GM23248 (cell line): ENCODE data around the gene ENO2. TPM values are rescaled to one million over a fixed set of nuclear protein-coding genes. Genes with fewer than 3 reads are reported as not detected.

Experiments used
- DNase-seq: peaks from one replicate; pipeline ENCODE4 v3.0.0-alpha.2; 2015
- H2AFZ ChIP-seq: fragments of 200-600 bp; sonication (generic); 2 replicates; pipeline ENCODE4 v1.6.1; 2016; ENCODE audit warnings: antibody characterized with exemption
- H3F3A ChIP-seq: fragments of 200-600 bp; sonication (generic); 2 replicates; pipeline ENCODE4 v1.6.1; 2016; ENCODE audit warnings: mild to moderate bottlenecking, antibody characterized with exemption, mixed run types; ENCODE audit not compliant: insufficient read depth
- H3K27ac ChIP-seq: fragments of 200-600 bp; sonication (generic); 2 replicates; pipeline ENCODE4 v1.5.1; 2016; ENCODE audit warnings: mild to moderate bottlenecking
- H3K27me3 ChIP-seq: fragments of 200-600 bp; sonication (generic); replicated peaks from 2 replicates; pipeline ENCODE4 v1.6.1; 2016; ENCODE audit warnings: mild to moderate bottlenecking; ENCODE audit not compliant: insufficient read depth
- H3K36me3 ChIP-seq: fragments of 200-600 bp; sonication (generic); 2 replicates; pipeline ENCODE4 v1.6.1; 2016; ENCODE audit warnings: low read depth, mild to moderate bottlenecking
- H3K4me1 ChIP-seq: fragments of 200-600 bp; sonication (generic); 2 replicates; pipeline ENCODE4 v1.6.1; 2016; ENCODE audit warnings: mild to moderate bottlenecking; ENCODE audit not compliant: insufficient read depth
- H3K4me2 ChIP-seq: fragments of 200-600 bp; sonication (generic); one replicate; pipeline ENCODE4 v1.6.1; 2016; ENCODE audit warnings: mild to moderate bottlenecking; ENCODE audit not compliant: unreplicated experiment
- H3K4me3 ChIP-seq: fragments of 200-600 bp; sonication (generic); 2 replicates; pipeline ENCODE4 v1.5.1; 2016; ENCODE audit warnings: mild to moderate bottlenecking
- H3K79me2 ChIP-seq: fragments of 200-600 bp; sonication (generic); 2 replicates; pipeline ENCODE4 v1.6.1; 2016; ENCODE audit warnings: mild to moderate bottlenecking; ENCODE audit not compliant: insufficient read depth
- H3K9ac ChIP-seq: fragments of 200-600 bp; sonication (generic); 2 replicates; pipeline ENCODE4 v1.6.1; 2016; ENCODE audit warnings: mild to moderate bottlenecking
- H3K9me2 ChIP-seq: fragments of 200-600 bp; sonication (generic); 2 replicates; pipeline ENCODE4 v1.6.1; 2016; ENCODE audit warnings: mixed run types, mild to moderate bottlenecking, moderate library complexity; ENCODE audit not compliant: insufficient read depth
- H3K9me3 ChIP-seq: fragments of 200-600 bp; sonication (generic); one replicate; pipeline ENCODE4 v1.6.1; 2017; ENCODE audit warnings: low read depth
- H4K20me1 ChIP-seq: fragments of 200-600 bp; sonication (generic); 2 replicates; pipeline ENCODE4 v1.6.0; 2016; ENCODE audit not compliant: insufficient read depth
- EZH2 ChIP-seq: fragments of 200-600 bp; sonication (generic); IDR thresholded peaks from 2 replicates; pipeline ENCODE4 v1.6.1; 2018; ENCODE audit warnings: antibody characterized with exemption, mild to moderate bottlenecking; ENCODE audit not compliant: insufficient read depth, poor library complexity, severe bottlenecking
- EZH2phosphoT487 ChIP-seq: fragments of 200-600 bp; sonication (generic); IDR thresholded peaks from 2 replicates; pipeline ENCODE4 v1.6.1; 2018; ENCODE audit warnings: antibody characterized with exemption, moderate library complexity, mild to moderate bottlenecking, low read depth; ENCODE audit not compliant: insufficient read depth
- WGBS, 2 experiments: methylation state at CpG; one replicate each; pipeline ENCODE4 v1.1.6; 2015 to 2017; ENCODE audit warnings: low lambda C conversion rate in 2 of 2, low coverage in 1 of 2; ENCODE audit errors: missing lambda C conversion rate in 2 of 2; 5-methylcytosine and 5-hydroxymethylcytosine counted together
- in situ Hi-C: fragments of 300-500 bp; cut with MboI; formaldehyde crosslinking; loops from 2 replicates; pipeline ENCODE4 v1.15.0; 2020
- polyA plus RNA-seq: library from polyadenylated mRNA; unstranded; fragments of >200 nt; fragmentation: Nextera tagmentation; extraction: Ambion mirVana; gene quantifications from 2 replicates; pipeline ENCODE4 v1.2.1, GENCODE V29; 2016
- total RNA-seq: library from RNA; depleted of rRNA; stranded (reverse); fragments of >200 nt; shearing (Covaris generic); gene quantifications from 2 replicates; pipeline ENCODE4 v1.2.3, GENCODE V29; 2014

The ENO2 gene
- total and polyA plus RNA-seq, 2 experiments from 2014 or later = 10.1 to 34.2 TPM

DNA sequence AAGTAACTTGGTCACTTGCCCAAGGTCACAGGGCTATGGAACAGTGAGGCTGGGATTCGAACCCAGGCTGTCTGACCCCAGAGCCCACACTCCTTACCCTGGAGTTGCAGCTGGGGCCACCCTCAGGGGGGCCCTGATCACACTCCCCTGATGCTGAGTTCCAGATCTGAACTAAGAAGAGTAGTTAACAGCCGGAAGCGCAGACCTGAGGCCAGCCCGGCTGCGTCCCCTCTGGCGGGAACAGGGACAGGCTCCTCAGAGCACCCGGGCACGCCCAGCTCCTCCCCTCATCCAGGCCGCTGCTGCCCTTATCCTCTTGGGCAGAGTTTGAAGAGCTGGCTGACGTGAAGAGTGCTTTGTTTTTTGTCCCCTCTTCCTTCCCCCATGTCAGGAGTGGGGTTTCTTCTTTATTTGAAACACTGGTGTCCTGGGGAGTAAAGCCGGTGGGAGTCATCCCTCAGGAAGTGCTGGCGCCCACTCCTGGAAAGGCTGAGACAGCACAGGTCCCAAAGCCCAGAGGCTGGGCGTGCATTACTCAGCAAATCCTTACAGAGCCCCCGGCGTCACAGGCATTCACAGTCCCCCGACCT is 47.4 kb downstream of the ENO2 start:
- no peaks in the 10 kb centered on the region for H3K9me3 ChIP-seq
- H3K4me2 ChIP-seq = peak overlapping the region; percentile 41
- no peaks in the 10 kb centered on the region for H3K9me2 ChIP-seq
- no peaks in the 10 kb centered on the region for H4K20me1 ChIP-seq
- peak overlapping the region; percentile 79 for H3K9ac ChIP-seq
- in situ Hi-C loops = no loop called here
- peak; percentile 87 for DNase-seq
- no peaks in the 10 kb centered on the region for H3K79me2 ChIP-seq
- no peaks in the 10 kb centered on the region for H3K27me3 ChIP-seq
- peak overlapping the region; percentile 51 for H3K4me3 ChIP-seq
- peak overlapping the region; percentile 86 for H3K27ac ChIP-seq
- peaks cover 28% of the 10 kb centered on the region for H3F3A ChIP-seq
- peak overlapping the region; percentile 78 for H2AFZ ChIP-seq
- peaks cover 14% of the 10 kb centered on the region for H3K36me3 ChIP-seq
- TF ChIP-seq EZH2 (no peak), EZH2phosphoT487 (no peak)
- 0 out of 2 replicates have a peak, but pooled peaks cover 7% of the 10 kb centered on the region for H3K4me1 ChIP-seq
- WGBS, 2 experiments = 38 to 40% methylated on average over 16 of the region's 16 CpGs

DNA sequence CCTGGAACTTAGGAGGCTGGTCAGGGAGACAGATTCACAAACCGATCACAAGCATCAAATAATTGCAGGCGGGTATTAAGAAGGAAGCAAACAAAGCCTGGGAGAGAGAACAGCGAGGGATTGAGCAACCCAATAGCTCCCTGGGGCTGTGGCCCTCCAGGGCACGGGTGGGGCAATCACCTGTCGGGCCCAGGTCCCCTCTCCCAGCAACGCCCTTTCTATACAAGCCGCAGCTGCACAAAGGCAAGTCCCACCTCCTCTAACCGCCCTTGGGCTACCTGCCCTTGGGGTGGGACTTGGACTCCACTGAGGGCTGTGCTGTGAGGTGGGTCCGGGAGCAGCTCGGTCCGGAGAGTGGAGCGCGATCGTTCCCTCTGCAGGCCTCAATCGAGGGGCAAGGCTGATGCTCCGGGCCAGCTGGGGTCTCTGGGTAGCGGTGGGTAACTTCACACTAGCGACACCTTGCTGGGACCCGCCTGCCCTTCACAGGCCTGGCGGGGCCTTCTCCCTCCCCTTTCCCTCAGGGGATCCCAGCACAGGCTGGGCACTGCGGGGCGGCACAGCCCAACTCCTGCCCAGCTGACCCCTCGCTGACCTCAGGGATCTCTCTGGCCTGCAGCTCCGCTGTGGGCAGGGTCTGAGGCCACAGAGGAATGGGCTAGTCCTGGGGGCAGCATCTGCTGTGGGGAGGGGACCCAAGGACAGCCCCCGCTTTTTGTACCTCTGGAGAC is 48.1 kb downstream of the ENO2 start:
- Histone ChIP-seq H3F3A (peaks cover 32% of the 10 kb centered on the region), H3K4me2 (peak overlapping the region; percentile 41), H3K27me3 (no peaks in the 10 kb centered on the region), H3K9me3 (no peaks in the 10 kb centered on the region), H3K9ac (peak overlapping the region; percentile 79), H3K27ac (peak overlapping the region; percentile 86), H2AFZ (peak overlapping the region; percentile 78), H3K4me3 (no peak overlapping the region), H3K79me2 (0 out of 2 replicates have a peak, but pooled peaks cover under 1% of the 10 kb centered on the region), H4K20me1 (no peaks in the 10 kb centered on the region), H3K9me2 (no peaks in the 10 kb centered on the region), H3K36me3 (peaks cover 15% of the 10 kb centered on the region), H3K4me1 (0 out of 2 replicates have a peak, but pooled peaks cover 7% of the 10 kb centered on the region)
- no peak for DNase-seq
- TF ChIP-seq EZH2 (no peak), EZH2phosphoT487 (no peak)
- WGBS, 2 experiments = 77 to 80% methylated on average over 25 of the region's 25 CpGs
- in situ Hi-C loops = no loop called here

- Histone ChIP-seq H3F3A (peaks cover 39% of the 10 kb centered on the region), H3K4me1 (0 out of 2 replicates have a peak, but pooled peaks cover 7% of the 10 kb centered on the region), H2AFZ (no peak overlapping the region), H4K20me1 (no peaks in the 10 kb centered on the region), H3K27ac (no peak overlapping the region), H3K4me2 (no peak overlapping the region), H3K79me2 (peaks cover 8% of the 10 kb centered on the region), H3K36me3 (peaks cover 22% of the 10 kb centered on the region), H3K9ac (no peak overlapping the region), H3K9me2 (no peaks in the 10 kb centered on the region), H3K27me3 (no peaks in the 10 kb centered on the region), H3K4me3 (no peak overlapping the region), H3K9me3 (no peaks in the 10 kb centered on the region)
- TF ChIP-seq EZH2 = no peak
- no peak for TF ChIP-seq EZH2phosphoT487
- 75 to 85% methylated on average over 20 to 32 of the region's 32 CpGs for WGBS, 2 experiments
- in situ Hi-C loops = no loop called here
- no peak for DNase-seq
Observed at GRCh38 chr12:6963016-6963731, 48.8 kb downstream of the ENO2 start.

DNA sequence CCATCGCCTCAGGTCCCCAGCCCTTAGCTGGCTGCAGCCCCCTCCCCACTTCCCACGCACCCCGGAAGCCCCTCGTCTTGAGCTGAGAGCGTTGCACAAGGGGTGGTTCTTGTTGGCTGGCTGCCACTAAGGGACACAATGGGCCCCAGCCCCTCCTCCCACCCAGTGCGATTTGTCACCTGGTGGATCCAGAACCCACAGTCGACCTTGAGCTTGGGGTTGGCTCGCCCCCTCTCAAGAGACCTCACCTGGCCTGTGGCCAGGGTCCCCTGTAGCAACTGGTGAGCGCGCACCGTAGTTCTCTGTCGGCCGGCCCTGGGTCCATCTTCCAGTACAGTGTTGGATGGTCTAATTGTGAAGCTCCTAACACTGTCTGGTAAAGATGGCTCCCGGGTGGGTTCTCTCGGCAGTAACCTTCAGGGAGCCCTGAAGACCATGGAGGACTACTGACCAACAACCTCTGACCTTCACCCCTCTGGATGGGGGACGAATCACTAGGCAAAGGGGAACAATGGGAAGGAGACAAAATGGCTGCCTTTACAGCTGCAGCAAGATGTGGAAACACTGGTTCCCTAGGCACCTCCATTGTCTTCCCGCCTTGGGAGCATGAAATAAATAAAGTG is 49.5 kb downstream of the ENO2 start:
- H3K79me2 ChIP-seq = peaks cover 15% of the 10 kb centered on the region
- H3K9ac ChIP-seq = no peak overlapping the region
- no peak overlapping the region for H2AFZ ChIP-seq
- H3K27me3 ChIP-seq = no peaks in the 10 kb centered on the region
- H3K4me2 ChIP-seq = no peak overlapping the region
- H3K4me3 ChIP-seq = no peak overlapping the region
- H3K9me3 ChIP-seq = no peaks in the 10 kb centered on the region
- H3K9me2 ChIP-seq = no peaks in the 10 kb centered on the region
- WGBS, 2 experiments = 86% methylated on average over 12 to 17 of the region's 17 CpGs
- H3K4me1 ChIP-seq = peaks cover 9% of the 10 kb centered on the region; the same call in 1 of the 2 replicates
- no peaks in the 10 kb centered on the region for H4K20me1 ChIP-seq
- in situ Hi-C loops = no loop called here
- H3K36me3 ChIP-seq = peaks cover 26% of the 10 kb centered on the region
- no peak overlapping the region for H3K27ac ChIP-seq
- DNase-seq = no peak
- peaks cover 44% of the 10 kb centered on the region for H3F3A ChIP-seq
- no peak for TF ChIP-seq EZH2phosphoT487
- TF ChIP-seq EZH2 = no peak
